Peyer's patch (tissue), 4 donors: Measurements from ENCODE around the gene GMFB.

Experiments
- POLR2A ChIP-seq, 2 donors: fragments of 450-650 bp; IDR thresholded peaks; one replicate each; pipeline ENCODE4 v1.5.1; 2017; ENCODE audit warnings: antibody characterized with exemption in 2 of 2, mild to moderate bottlenecking in 2 of 2, moderate library complexity in 2 of 2
- TF ChIP-seq, protein P1 (sequence below), 6 experiments: fragments of 450-650 bp in 4 of 6; fragments of 200-600 bp in 2 of 6; sonication (generic) in 1 of 6; IDR thresholded peaks; one replicate each; pipeline ENCODE4 v1.5.1; 2017 to 2019; ENCODE audit warnings: antibody characterized with exemption in 6 of 6, mild to moderate bottlenecking in 3 of 6, moderate library complexity in 1 of 6

DNA sequence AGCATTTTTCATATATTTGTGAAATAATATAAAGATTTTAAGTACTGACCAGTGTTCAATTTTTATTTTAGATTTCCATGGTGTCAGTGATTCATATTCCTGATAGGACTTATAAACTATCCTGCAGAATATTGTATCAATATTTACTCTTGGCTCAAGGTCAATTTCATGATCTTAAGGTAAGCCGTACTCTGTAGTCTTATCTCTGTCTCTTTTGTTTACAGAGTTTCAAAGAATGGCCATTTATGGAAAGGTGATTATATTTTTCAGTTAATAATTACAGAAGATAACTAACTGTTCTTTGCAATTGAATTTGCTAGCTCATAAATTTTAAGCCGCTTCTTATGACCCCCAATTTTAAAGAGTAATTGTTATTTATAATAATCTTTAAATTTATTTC, 48.9 kb upstream of the GMFB start:
- no peak for TF ChIP-seq POLR2A (IDR thresholded peaks at IDR 0.05)
- TF ChIP-seq, protein P1, sequence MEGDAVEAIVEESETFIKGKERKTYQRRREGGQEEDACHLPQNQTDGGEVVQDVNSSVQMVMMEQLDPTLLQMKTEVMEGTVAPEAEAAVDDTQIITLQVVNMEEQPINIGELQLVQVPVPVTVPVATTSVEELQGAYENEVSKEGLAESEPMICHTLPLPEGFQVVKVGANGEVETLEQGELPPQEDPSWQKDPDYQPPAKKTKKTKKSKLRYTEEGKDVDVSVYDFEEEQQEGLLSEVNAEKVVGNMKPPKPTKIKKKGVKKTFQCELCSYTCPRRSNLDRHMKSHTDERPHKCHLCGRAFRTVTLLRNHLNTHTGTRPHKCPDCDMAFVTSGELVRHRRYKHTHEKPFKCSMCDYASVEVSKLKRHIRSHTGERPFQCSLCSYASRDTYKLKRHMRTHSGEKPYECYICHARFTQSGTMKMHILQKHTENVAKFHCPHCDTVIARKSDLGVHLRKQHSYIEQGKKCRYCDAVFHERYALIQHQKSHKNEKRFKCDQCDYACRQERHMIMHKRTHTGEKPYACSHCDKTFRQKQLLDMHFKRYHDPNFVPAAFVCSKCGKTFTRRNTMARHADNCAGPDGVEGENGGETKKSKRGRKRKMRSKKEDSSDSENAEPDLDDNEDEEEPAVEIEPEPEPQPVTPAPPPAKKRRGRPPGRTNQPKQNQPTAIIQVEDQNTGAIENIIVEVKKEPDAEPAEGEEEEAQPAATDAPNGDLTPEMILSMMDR (IDR thresholded peaks at IDR 0.05): no peak
